T-helper 22 cell (primary cell): Measurements from ENCODE around the gene B4GALNT2.
"Not testable (repeated sequence)": the region's sequence is repeated elsewhere in the genome, so short reads cannot be mapped to it uniquely, and the experiment has no call there.

Experiments used
- DNase-seq: peaks from one replicate; pipeline ENCODE4 v3.0.0-alpha.2; 2020; ENCODE audit warnings: low read depth

B4GALNT2 gene

DNA sequence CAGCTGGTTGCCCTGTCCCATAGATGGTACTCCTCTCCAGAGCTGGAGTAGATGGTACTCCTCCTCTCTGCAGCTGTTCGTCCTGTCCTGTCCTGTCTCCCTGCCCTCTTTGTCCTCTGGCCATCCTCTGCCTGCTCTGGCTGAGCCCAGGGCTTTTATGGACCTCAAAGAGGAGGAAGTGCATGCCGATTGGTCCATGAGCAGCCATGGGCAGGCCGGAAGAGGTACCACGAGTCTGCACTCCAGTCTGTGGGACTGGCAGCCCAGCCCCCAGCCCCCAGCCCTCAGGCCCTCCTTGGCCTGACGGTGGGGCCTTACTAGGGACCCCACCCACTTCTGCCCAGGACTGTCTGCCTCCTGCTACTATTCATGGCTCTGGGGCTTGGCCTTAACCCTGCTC, 50.8 kb downstream of the B4GALNT2 start:
- no peak for DNase-seq

- DNase-seq, result no peak
Observed at GRCh38 chr17:49183801-49184200, 51.2 kb downstream of the B4GALNT2 start.

GRCh38 chr17:49184522-49184921, 52.0 kb downstream of the B4GALNT2 start:
- DNase-seq, result not testable (repeated sequence)

GRCh38 chr17:49185381-49185780, 52.8 kb downstream of the B4GALNT2 start:
- DNase-seq, result not testable (repeated sequence)

GRCh38 chr17:49187301-49187700, 54.7 kb downstream of the B4GALNT2 start:
- no peak for DNase-seq

- no peak for DNase-seq
Observed at GRCh38 chr17:49190932-49191331, 58.4 kb downstream of the B4GALNT2 start.

- DNase-seq, result no peak
Observed at GRCh38 chr17:49191409-49191916, 58.9 kb downstream of the B4GALNT2 start.

DNA sequence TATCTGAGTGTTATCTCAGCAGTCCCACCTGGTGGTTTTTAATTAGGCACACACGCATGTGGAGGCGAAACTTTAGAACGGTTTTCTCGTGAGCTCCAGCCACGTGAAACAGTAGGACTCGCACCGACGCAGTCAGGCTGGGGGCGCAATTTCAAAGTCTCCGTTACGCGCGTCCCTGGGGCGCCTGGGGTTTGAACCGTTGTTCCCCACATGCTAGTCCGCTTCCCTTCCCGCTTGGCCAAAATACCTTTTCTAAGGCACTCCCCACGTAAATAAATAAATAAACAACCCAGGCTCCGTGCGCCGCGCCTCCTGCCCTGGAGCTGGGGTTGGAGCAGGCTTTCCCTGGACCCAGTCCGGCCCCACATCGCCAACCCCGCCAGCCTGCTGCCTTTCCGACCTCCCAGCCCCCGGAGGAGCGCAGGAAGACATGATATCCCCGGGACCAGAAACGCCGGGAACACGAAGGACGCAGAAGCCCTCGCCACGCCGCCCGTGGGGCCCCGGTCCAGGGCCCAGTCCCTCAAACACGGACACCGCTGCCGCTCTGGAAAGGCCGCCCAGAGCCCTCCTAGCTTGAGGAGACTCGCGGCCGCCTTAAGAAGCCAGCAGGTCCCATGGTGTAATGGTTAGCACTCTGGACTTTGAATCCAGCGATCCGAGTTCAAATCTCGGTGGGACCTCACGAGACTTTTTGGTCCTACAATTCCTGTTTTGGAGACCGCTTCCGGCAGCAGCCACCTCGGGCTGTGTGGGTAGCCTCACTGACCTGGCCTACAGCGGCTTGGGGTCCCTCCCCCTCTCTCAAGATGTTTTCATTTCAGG, 59.6 kb downstream of the B4GALNT2 start:
- peak; percentile 71 for DNase-seq

DNA sequence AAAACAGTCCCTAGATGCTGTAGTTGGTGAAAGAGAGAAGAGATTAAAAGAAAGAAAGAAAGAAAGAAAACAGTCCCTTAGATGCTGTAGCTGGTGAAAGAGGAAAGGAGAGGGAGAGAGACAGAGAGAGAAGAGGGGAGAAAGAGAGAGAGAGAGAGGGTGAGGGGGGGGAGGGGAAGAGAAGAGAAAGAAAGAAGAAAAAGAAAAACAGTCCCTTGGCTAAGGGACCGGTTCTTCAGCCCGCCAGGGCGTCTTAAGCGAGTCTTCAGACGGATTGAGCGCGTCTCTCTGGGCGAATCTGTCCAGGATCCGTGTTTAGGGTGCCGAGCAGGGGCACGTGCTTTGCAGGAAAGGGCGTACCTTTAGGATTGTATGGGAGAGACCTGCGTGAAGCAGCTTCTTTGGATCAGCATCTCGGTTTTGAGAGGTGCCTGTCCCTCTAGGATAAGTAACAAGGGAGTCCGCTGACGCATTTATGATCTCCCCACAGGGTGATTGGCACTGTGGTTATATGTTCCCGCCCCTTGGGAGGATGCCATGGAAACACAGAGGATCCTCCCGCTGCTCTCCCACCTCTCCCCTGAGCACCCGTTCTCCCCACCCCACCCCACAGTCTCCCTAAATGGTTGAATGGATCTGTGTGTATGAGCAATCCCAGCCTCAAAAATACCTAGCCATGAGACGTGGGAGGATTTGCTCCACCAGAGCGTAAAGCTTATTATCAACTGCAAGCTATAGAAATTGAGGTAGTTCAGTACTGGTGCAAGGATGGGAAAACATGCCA, 61.1 kb downstream of the B4GALNT2 start:
- DNase-seq, result no peak

DNA sequence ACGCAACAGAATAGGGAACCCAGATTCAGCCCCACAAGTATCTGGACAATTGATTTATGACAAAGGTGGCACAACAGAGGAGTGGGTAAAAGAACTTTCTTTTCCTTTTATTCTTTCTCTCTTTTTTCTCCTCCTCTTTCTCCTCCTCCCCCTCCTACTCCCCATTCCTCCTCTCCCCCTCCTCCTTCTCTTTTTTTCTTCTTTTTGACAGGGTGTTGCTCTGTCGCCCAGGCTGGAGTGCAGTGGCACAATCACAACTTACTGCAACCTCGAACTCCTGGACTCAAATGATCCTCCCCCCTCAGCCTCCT, 61.7 kb downstream of the B4GALNT2 start:
- no peak for DNase-seq

GRCh38 chr17:49195751-49196150, 63.2 kb downstream of the B4GALNT2 start:
- no peak for DNase-seq

DNA sequence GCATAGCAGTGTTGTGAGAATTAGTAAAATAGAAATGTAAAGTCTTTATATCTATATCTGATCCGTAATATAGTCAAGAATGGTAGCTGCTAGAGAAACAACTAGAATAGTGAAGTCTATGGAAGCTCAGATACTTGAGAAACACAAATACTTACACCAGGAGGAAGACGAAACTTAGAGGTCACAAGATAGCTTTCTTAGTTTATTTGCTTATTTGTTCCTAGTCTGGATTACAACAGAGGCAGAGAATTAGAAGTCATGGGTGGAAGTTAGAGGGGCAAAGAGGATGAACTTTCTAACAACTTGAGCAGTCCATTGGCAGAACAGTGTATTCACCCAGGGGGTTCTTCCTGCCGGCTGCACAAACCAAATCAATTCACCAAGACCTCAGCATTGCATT, 64.0 kb downstream of the B4GALNT2 start:
- DNase-seq, result no peak

DNA sequence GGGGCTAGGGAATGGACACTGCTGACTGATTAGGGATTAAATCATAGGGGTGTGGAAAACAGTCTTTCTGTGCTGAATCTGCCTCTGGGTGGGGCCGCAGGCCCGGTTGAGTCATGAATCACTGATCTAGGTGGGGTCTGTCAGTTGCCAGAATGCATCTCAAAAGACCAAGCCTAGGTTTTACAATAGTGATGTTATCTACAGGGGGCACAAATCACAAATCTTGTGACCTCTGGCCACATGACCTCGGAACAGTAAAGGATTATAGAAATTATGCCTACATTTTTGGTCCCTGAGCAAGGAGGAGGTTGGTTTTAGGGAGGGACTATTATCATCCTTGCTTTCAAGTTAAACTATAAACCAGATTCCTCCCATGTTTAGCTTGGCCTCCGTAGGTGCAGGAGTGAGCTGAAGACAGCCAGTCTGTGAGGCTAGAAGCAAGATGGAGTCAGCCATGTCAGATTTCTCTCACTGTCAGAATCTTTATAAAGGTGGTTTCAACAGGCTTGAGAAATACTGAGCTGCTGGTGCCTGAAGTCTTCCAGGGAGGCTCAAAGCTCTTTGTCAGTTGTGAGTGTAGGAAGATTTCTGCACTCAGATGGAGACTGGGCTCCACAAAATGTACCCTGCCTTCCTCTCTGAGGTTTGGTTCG, 64.9 kb downstream of the B4GALNT2 start:
- no peak for DNase-seq

DNA sequence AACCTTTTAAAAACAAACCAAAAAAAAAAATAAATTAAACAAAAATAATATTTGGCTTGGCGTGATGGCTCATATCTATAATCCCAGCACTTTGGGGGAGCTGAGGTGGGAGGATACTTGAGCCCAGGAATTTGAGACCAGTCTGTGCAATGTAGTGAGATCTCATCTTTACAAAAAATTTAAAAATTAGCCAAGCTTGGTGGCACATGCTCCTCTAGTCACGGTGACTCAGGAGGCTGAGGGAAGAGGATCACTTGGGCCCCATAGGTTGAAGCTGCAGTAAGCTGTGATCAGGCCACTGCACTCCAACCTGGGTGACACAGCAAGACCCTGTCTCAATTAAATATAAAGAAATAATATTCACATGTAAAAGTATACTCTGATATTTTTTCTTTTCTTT, 65.6 kb downstream of the B4GALNT2 start:
- DNase-seq, result no peak

- no peak for DNase-seq
Observed at GRCh38 chr17:49200423-49201083, 68.0 kb downstream of the B4GALNT2 start.

- no peak for DNase-seq
Observed at GRCh38 chr17:49201481-49201927, 68.9 kb downstream of the B4GALNT2 start.

DNA sequence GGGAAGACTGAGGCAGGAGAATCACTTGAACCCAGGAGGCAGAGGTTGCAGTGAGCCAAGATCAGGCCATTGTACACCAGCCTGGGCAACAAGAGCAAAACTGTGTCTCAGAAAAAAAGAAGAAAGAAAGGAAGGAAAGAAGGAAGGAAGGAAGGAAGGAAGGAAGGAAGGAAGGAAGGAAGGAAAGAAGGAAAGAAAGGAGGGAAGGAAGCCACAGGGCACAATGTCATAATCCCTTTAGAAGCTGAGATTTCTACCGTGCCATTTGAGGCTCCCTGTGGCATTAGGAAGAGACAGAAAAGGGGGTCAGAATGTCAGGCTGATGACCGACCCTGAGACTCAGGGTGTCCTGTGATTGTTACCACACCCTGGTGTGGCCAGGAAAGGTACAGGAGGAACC, 71.2 kb downstream of the B4GALNT2 start:
- no peak for DNase-seq

GRCh38 chr17:49204516-49204915, 71.9 kb downstream of the B4GALNT2 start:
- DNase-seq, result no peak

GRCh38 chr17:49209061-49209571, 76.5 kb downstream of the B4GALNT2 start:
- no peak for DNase-seq

DNA sequence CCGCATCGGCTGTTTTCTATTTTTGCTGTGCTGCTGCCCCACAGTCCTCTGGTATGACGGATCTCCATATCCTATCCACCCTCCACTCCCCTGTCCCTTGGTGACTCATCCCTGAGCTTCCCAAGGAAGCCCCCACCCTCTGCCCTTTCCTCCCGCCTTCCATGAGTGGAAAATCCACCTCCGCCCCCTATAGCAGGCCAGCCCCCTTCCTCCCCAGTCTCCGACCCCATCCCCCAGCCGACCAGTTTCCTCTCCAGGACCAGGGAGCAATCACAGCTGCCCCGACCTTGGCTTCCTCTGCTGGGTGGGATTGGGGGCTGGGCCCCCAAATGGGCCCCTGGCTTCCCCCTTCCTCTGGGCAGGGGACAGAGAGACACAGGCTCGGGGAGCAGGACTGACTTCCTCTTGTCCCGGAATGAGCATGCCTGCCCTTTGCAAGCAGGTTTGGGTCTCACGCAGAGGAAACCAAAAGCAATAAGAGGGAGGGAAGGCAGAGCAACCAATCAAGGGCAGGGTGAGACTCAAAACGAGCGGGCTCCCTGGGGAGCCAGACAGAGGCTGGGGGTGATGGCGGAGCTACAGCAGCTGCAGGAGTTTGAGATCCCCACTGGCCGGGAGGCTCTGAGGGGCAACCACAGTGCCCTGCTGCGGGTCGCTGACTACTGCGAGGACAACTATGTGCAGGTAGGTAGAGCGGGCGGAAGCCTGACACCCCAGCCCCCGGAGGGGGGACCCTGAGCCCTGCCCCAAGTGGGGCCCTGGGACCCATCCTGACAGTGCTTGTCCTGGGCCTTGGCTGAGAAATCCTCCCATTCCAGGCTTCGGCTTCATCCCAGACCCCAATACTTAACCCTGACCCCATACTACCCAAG, 77.8 kb downstream of the B4GALNT2 start, which contains the start of the genes ABI3 and GNGT2:
Gene ABI3, plus strand, starts transcription at position 550 of the 872 bp plus-strand sequence. Its CDS starts 18 bp downstream, at position 568.
Gene GNGT2, minus strand, starts transcription at position 417 of the 872 bp plus-strand sequence. CDS start 3,152 bp downstream, outside the sequence.
- DNase-seq, result peak; percentile 23

- no peak for DNase-seq
Observed at GRCh38 chr17:49213399-49213798, 80.8 kb downstream of the B4GALNT2 start.
